Cardiac fibroblast (primary cell): Measurements from ENCODE around the gene CDK5RAP1.
"Not testable (repeated sequence)": the region's sequence is repeated elsewhere in the genome, so short reads cannot be mapped to it uniquely, and the experiment has no call there.

ENCODE experiments used
- DNase-seq, 2 donors: peaks; one replicate each; pipeline versions ENCODE4 v3.0.0 to v3.0.0-alpha.2; 2010; ENCODE audit warnings: low read depth in 2 of 2
- H3K4me3 ChIP-seq, 2 donors: replicated peaks in 1 of 2; 1 replicate in 1 of 2; 2 replicates in 1 of 2; pipeline ENCODE4 v1.5.1; 2011; ENCODE audit warnings: low read depth in 2 of 2, low read length in 2 of 2, mild to moderate bottlenecking in 2 of 2, moderate library complexity in 1 of 2
- TF ChIP-seq, protein P1 (sequence below): IDR thresholded peaks from one replicate; pipeline ENCODE4 v1.5.1; 2011; ENCODE audit warnings: low read depth, mild to moderate bottlenecking, low read length, inconsistent platforms

CDK5RAP1 gene

DNA sequence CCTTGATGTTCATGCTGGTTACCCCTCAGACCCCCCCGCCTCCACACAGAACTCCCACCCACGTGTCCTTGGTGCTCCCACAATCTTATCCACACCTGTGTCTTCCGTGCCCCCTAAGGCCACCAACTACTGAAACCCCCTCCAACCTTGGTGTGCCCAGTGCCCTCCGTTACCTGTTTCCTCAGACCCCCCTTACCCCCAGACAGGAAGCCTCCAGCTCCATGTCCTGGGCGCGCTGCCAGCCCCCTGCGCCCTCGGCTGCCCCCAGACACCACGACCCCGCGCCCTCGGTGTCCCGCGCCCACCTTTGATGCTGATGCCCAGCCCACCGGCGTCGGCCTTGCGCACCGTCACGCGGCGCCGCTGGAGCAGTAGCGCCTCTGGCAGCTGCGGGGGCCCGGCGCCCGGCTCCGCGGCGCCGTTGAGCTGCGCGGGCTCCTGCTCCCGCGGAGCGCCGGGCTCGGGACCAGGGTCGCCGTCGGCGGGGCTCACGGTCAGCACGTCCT is 41.7 kb upstream of the CDK5RAP1 start:
- TF ChIP-seq, protein P1, sequence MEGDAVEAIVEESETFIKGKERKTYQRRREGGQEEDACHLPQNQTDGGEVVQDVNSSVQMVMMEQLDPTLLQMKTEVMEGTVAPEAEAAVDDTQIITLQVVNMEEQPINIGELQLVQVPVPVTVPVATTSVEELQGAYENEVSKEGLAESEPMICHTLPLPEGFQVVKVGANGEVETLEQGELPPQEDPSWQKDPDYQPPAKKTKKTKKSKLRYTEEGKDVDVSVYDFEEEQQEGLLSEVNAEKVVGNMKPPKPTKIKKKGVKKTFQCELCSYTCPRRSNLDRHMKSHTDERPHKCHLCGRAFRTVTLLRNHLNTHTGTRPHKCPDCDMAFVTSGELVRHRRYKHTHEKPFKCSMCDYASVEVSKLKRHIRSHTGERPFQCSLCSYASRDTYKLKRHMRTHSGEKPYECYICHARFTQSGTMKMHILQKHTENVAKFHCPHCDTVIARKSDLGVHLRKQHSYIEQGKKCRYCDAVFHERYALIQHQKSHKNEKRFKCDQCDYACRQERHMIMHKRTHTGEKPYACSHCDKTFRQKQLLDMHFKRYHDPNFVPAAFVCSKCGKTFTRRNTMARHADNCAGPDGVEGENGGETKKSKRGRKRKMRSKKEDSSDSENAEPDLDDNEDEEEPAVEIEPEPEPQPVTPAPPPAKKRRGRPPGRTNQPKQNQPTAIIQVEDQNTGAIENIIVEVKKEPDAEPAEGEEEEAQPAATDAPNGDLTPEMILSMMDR, result no peak

DNA sequence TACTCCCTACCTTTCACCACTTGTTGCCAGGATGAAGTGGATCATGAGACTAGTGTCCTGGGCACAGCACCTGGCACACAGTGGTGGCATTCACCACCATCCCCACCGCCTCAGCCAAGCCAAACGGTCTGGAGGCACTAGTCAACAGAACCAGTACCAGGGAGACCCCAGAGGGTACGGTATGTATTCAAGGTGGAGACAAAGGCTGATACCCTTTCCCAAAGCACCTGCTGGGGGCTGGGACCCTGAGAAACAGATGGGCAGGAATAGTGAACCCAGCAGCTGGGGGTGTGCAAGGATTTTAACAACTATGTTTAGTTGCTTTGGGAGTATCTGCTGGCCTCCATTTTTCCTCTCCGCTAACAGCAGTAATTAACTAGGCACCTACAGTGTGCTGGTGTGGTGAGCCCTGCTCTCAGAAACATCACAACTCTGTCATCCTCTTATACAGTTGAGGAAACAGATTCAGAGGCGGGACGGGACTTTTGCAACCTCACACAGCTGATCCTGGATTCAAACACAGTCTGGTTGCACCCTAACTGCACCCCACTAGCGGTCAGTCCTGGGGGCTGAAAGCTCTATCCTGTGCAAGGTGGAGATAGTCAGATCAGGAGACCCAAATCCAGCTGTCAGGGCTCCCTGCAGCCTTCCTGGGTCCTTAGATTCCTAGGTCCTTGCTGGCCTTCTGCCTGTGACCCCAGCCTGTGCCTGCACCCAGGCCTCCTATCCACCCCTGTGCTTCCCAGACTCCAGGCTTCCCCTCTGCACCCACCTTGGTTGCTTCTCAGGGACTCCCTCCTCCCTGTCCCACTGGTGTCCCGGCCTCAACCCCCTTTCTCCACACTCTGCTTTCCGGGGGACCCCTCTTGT is 41.1 kb upstream of the CDK5RAP1 start:
- DNase-seq, result no peak
- peak overlapping the region; percentile 66 to 73 for H3K4me3 ChIP-seq
- TF ChIP-seq, protein P1, result no peak

More for the DNA sequence above, 41.7 kb upstream of the CDK5RAP1 start:
- peak overlapping the region; percentile 66 to 73 for H3K4me3 ChIP-seq
- DNase-seq, result no peak

DNA sequence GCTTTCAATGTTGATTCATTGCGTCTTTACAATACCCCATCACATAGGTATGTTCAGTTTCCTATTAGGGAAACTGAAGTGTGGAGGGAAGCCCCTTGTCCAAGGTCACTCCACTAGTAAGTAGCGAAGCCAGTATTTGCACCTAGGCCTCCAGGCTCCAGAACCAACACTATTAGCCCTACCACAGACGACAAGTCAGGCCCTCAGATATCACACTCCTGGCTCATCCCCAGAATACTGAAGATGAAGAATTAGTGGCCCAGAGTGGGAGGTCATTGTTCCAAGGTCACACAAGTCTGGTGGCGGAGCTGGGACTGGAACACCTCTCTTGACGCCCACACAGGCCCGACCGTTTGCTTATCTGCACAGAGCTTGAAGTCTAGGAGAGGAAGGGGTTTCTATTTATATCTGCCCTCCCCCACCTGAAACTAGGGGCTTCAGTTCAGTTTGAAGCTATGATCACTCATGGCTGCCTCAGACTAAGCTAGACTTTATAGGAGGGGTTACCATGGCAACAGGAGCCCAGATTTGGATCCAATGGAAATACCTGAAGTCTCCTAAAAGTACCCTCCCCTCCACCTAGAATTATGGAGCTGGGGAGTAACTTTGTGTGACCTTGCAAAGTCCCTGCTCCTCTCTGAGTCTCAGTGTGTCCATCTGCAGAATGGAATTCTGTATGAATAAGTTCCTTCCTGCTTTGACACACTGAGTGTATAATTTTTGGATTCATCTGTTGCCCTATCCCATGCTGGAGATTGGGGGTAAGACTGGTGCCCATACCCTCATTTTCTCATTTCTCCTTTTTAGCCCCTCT is 40.0 kb upstream of the CDK5RAP1 start:
- TF ChIP-seq, protein P1, result no peak
- DNase-seq, result no peak
- H3K4me3 ChIP-seq, result no peak overlapping the region

DNA sequence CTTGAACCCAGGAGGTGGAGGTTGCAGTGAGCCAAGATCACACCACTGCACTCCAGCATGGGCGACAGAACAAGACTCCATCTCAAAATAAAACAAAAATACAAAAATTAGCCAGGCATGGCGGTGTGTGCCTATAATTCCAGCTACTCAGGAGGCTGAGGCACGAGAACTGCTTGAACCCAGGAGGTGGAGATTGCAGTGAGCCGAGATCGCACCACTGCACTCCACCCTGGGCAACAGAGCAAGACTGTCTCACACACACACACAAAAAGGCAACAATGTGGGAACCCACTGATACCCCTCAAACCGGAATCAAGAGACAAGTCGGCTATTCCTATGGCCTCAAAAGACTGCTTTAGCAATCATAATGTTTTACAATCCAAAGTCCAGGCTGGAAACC is 39.2 kb upstream of the CDK5RAP1 start:
- not testable (repeated sequence) for DNase-seq, H3K4me3 ChIP-seq

DNA sequence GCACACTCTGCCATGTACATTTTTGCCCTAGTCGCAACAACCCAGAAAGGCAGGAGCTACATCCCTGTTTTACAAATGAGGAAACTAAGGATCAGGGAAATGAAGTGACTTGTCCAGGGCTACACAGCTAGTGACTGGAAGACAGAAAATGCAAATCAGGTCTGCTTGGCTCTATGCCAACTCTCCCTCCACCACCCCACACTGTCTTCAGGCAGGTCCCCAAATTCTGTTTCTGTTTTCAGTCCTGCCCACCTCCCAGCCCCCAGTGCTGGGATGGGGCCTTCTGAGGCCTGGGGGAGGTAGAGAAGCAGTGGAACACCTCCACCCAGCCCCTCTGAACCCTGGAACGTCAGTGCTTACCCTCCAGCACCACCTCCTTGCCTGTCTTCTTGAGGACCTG is 37.2 kb upstream of the CDK5RAP1 start:
- H3K4me3 ChIP-seq, result no peak overlapping the region
- TF ChIP-seq, protein P1, result no peak
- DNase-seq, result no peak

DNA sequence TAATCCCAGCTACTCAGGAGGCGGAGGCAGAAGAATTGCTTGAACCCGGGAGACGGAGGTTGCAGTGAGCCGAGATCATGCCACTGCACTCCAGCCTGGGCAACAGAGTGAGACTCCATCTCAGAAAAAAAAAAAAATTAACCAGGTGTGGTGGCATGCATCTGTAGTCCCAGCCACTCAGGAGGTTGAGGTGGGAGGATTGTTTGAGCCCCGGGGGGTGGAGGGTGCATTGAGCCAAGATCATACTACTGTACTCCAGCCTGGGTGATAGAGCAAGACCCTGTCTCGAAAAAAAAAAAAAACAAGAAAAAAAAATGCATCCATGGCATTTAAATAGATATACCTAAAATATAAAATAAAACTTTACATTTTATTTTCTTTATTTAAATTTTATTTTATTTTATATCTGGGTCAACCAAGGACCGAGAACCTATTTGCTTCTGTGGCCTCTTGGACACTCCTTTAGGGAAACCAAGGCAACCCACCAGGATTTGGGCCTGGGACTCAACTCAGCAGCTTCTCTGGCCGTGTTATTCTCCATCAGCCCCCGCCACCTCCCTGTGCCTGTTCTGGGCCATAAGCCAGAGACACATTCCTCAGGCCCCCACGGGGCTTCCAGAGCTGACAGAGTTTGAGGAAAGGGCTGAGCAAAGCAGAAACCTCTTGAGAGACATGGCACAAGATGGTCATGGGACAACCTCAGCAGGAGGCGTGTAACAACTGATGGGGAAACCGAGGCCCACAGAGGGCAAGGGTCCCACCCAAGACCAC is 36.0 kb upstream of the CDK5RAP1 start:
- H3K4me3 ChIP-seq, result no peak overlapping the region
- peak; percentile 62 to 81 for DNase-seq
- TF ChIP-seq, protein P1, result no peak
